Pancreas (tissue), 10 donors: Measurements from ENCODE around the gene ZSWIM6. TPM values are rescaled to one million over a fixed set of nuclear protein-coding genes. Genes with fewer than 3 reads are reported as not detected.

Experiments used
- ATAC-seq, 4 donors: fragments of 200-7000 bp; cut with Tn5 transposase; one replicate each; pipeline versions ENCODE4 v1.8.0 to v1.9.1; 2020; ENCODE audit warnings: mild to moderate bottlenecking in 4 of 4, moderate library complexity in 4 of 4
- DNase-seq, 6 donors: peaks; one replicate each; pipeline ENCODE4 v3.0.0-alpha.2; 2020
- FAIRE-seq: peaks from 2 replicates; lab custom pipeline; 2012; peaks lifted over from hg19 to GRCh38; lab: Jason Lieb, UNC
- H3K27ac ChIP-seq, 4 donors: fragments of 200-600 bp; sonication (generic); 1 replicate in 3 of 4; 2 replicates in 1 of 4; pipeline versions ENCODE4 v1.5.0 to v1.8.0; 2020
- H3K27me3 ChIP-seq, 4 donors: fragments of 200-600 bp; one replicate each; pipeline ENCODE4 v1.8.0; 2021
- H3K36me3 ChIP-seq, 3 donors: fragments of 200-600 bp; sonication (generic) in 1 of 3; one replicate each; pipeline versions ENCODE4 v1.5.0 to v1.8.0; 2020 to 2021
- H3K4me1 ChIP-seq, 3 donors: fragments of 200-600 bp; one replicate each; pipeline ENCODE4 v1.8.0; 2021
- H3K4me3 ChIP-seq, 4 donors: fragments of 200-600 bp; sonication (generic) in 2 of 4; one replicate each; pipeline versions ENCODE4 v1.5.0 to v1.8.0; 2020 to 2021
- H3K9me3 ChIP-seq, 4 donors: fragments of 200-600 bp; one replicate each; pipeline ENCODE4 v1.8.0; 2021
- CTCF ChIP-seq, 4 donors: fragments of 200-600 bp; sonication (generic) in 3 of 4; IDR thresholded peaks; one replicate each; pipeline versions ENCODE4 v1.5.0 to v1.8.0; 2021; ENCODE audit warnings: antibody characterized with exemption in 4 of 4
- WGBS, 2 donors: extraction: QIAGEN DNeasy Blood & Tissue Kit; methylation state at CpG; one replicate each; pipeline ENCODE4 v1.1.7; 2013; 5-methylcytosine and 5-hydroxymethylcytosine counted together
- intact Hi-C, 3 donors: fragments of 100-400 bp; cut with DNase I; formaldehyde crosslinking; loops; one replicate each; pipeline versions ENCODE4 v1.11.1 to v1.14.2; 2022
- polyA plus RNA-seq, 2 donors: library from polyadenylated mRNA; stranded (reverse); fragments of 200-250 nt; gene quantifications; one replicate each; pipeline ENCODE4 v1.2.3, GENCODE V29; 2013
- total RNA-seq, 6 donors: library from RNA; stranded (reverse); fragmentation: NEBNext Ultra II Directional in 4 of 6; extraction: Animal tissue kit (Norgen Biotek cat#: 25700) in 4 of 6; gene quantifications; one replicate each; pipeline versions ENCODE4 v1.2.1 to v1.2.4, GENCODE V29; 2021 to 2023
- donor health status: healthy with polysubstance abuse.
- donor health status: DM: no; HTN: no; CAD: no; lungs with moderate emphysema.
- donor health status: DM: no; HTN: no; CAD: no.
- donor health status: control.
- donor health status: control.
- donor health status: Bipolar disorder and iron deficiency.
- donor health status: DM: yes; HTN: yes; CAD: no.
- donor health status: DM: no; HTN: no; CAD: no.
- donor health status: DM: no; HTN: no; CAD: no.
- donor health status: DM: yes; HTN: yes; CAD: no.

Gene ZSWIM6
- total and polyA plus RNA-seq, 8 donors, result 3.6 to 12.9 (median 6.2) TPM

DNA sequence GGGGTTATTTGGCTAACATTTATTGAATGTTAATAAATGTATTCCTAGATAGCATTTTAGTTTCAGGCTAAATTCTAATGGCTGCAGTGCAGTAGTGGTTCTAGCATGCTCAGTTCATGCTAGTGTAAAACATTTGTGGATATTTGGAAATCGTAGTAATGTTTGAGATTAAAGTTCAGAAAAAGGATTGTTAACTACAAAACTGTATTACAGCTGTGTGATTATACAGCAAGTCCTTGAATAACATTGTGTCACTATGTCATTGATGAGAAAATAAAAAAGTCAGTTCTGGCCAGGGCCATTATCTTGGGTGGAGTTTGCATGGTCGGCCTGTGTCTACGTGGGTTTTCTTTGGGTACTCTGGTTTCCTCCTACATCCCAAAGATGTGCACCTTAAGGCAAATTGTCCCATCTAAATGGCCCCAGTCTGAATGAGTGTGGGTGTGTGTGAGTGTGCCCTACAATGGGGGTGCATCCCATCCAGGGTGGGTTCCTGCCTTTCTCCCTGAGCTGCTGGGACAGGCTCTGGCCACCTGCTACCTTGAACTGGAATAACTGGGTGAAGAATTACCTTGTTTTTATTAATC lies 8.8 kb downstream of the ZSWIM6 start:
- Histone ChIP-seq H3K36me3 (no peaks in the 10 kb centered on the region), H3K4me1 (peaks cover 10 to 28% (median 18%) of the 10 kb centered on the region in 3 donors), H3K9me3 (no peaks in the 10 kb centered on the region), H3K27ac (no peak overlapping the region), H3K27me3 (no peaks in the 10 kb centered on the region), H3K4me3 (no peak overlapping the region)
- no peak for TF ChIP-seq CTCF (IDR thresholded peaks at IDR 0.05)
- ATAC-seq (peak in 1 of 4 donors; percentile 23), DNase-seq (no peak), FAIRE-seq (no peak)
- WGBS, 2 donors, result 41 to 44% methylated on average over 3 of the region's 3 CpGs
- intact Hi-C loops, result loop anchor here in 1 of 3 donors (10.0 kb wide), 2 partner anchors 54 to 314 kb away; no protein-coding TSS in a partner anchor

GRCh38 chr5:61342071-61342501 lies 10.0 kb downstream of the ZSWIM6 start:
- H3K4me3 ChIP-seq, result no peak overlapping the region
- H3K9me3 ChIP-seq, result no peaks in the 10 kb centered on the region
- peaks cover 10 to 28% (median 18%) of the 10 kb centered on the region in 3 donors for H3K4me1 ChIP-seq
- H3K27me3 ChIP-seq, result no peaks in the 10 kb centered on the region
- no peak overlapping the region for H3K27ac ChIP-seq
- FAIRE-seq (no peak), DNase-seq (no peak), ATAC-seq (no peak)
- no peak for TF ChIP-seq CTCF (IDR thresholded peaks at IDR 0.05)
- intact Hi-C loops, result loop anchor here in 1 of 3 donors (10.0 kb wide), 2 partner anchors 53 to 313 kb away; no protein-coding TSS in a partner anchor
- 87 to 92% methylated on average over 4 of the region's 4 CpGs for WGBS, 2 donors
- no peaks in the 10 kb centered on the region for H3K36me3 ChIP-seq

- ATAC-seq, result peak in 3 of 4 donors; percentile 57 to 66 (median 59)
- no peak for TF ChIP-seq CTCF (IDR thresholded peaks at IDR 0.05)
- DNase-seq, result peak in 3 of 6 donors; percentile 28 to 69 (median 57)
- WGBS, 2 donors, result 45 to 50% methylated on average over 6 of the region's 6 CpGs
- Histone ChIP-seq H3K9me3 (no peaks in the 10 kb centered on the region), H3K4me3 (no peak overlapping the region), H3K27ac (no peak overlapping the region), H3K4me1 (peaks cover 10 to 28% (median 17%) of the 10 kb centered on the region in 3 donors), H3K36me3 (no peaks in the 10 kb centered on the region), H3K27me3 (no peaks in the 10 kb centered on the region)
- FAIRE-seq, result no peak
- intact Hi-C loops, result loop anchor here in 1 of 3 donors (10.0 kb wide), 2 partner anchors 50 to 310 kb away; no protein-coding TSS in a partner anchor
Observed at GRCh38 chr5:61344187-61344944, 12.3 kb downstream of the ZSWIM6 start.

GRCh38 chr5:61346511-61346910 lies 14.5 kb downstream of the ZSWIM6 start:
- Histone ChIP-seq H3K4me3 (no peak overlapping the region), H3K4me1 (peaks cover 4 to 24% (median 15%) of the 10 kb centered on the region in 3 donors), H3K27me3 (no peaks in the 10 kb centered on the region), H3K27ac (no peak overlapping the region), H3K36me3 (no peaks in the 10 kb centered on the region), H3K9me3 (no peaks in the 10 kb centered on the region)
- TF ChIP-seq CTCF (IDR thresholded peaks at IDR 0.05), result no peak
- intact Hi-C loops, result loop anchor here in 1 of 3 donors (10.0 kb wide), 2 partner anchors 48 to 308 kb away; no protein-coding TSS in a partner anchor
- WGBS, 2 donors, result 69 to 73% methylated on average over 2 of the region's 2 CpGs
- no peak for FAIRE-seq
- ATAC-seq, result no peak
- no peak for DNase-seq
